Panc1 (cell line): ENCODE results near the gene PHC2. TPM values are rescaled to one million over a fixed set of nuclear protein-coding genes. Genes with fewer than 3 reads are reported as not detected.
A peak's percentile ranks its signal among the peaks of the same experiment; 100 is the strongest.

Source experiments
- ATAC-seq: fragments of 200-7000 bp; cut with Tn5 transposase; 2 replicates; pipeline ENCODE4 v1.9.1; 2020; ENCODE audit warnings: mild to moderate bottlenecking, moderate library complexity
- BruUV-seq: library from RNA; stranded (reverse); fragments of 400-500 nt; replicated peaks from 2 replicates; lab custom pipeline; 2021; lab: Mats Ljungman, UMichigan
- CTCF ChIA-PET: fragments of 300-600 bp; sonication (Branson Sonifier 250); formaldehyde crosslinking; loops from one replicate; lab custom pipeline; 2022; ENCODE audit warnings: antibody characterized with exemption; lab: Charles Lee
- POLR2A ChIA-PET: fragments of 300-600 bp; sonication (Branson Sonifier 250); formaldehyde crosslinking; loops from one replicate; lab custom pipeline; 2022; ENCODE audit warnings: antibody characterized with exemption; lab: Charles Lee
- DNase-seq: peaks from one replicate; pipeline ENCODE4 v3.0.0-alpha.2; 2010; ENCODE audit warnings: low read depth, low spot score
- H3K27ac ChIP-seq: 2 replicates; pipeline ENCODE4 v1.5.1; 2011; ENCODE audit warnings: mild to moderate bottlenecking, low read length, inconsistent platforms
- H3K27me3 ChIP-seq: fragments of 200-500 bp; sonication (Bioruptor generic); 2 replicates; pipeline ENCODE4 v1.6.0; 2014; ENCODE audit warnings: low read length, inconsistent platforms; ENCODE audit not compliant: control insufficient read depth, insufficient read depth
- H3K36me3 ChIP-seq: fragments of 200-500 bp; sonication (Bioruptor generic); 2 replicates; pipeline ENCODE4 v1.5.1; 2014; ENCODE audit warnings: inconsistent platforms, mild to moderate bottlenecking, low read length, moderate library complexity; ENCODE audit not compliant: control insufficient read depth, insufficient read depth
- H3K4me1 ChIP-seq: 2 replicates; pipeline ENCODE4 v1.5.1; 2011; ENCODE audit warnings: inconsistent platforms, mild to moderate bottlenecking, low read length, moderate library complexity; ENCODE audit not compliant: control insufficient read depth, insufficient read depth
- H3K4me3 ChIP-seq, 2 experiments: 2 replicates each; pipeline ENCODE4 v1.5.1; 2011 to 2012; ENCODE audit warnings: low read depth in 2 of 2, low read length in 2 of 2, mild to moderate bottlenecking in 2 of 2, inconsistent platforms in 1 of 2, moderate library complexity in 1 of 2
- H3K9me3 ChIP-seq: fragments of 200-500 bp; sonication (Bioruptor generic); 2 replicates; pipeline ENCODE4 v1.5.1; 2014; ENCODE audit warnings: low read depth, mild to moderate bottlenecking, inconsistent platforms, low read length, moderate library complexity; ENCODE audit not compliant: control insufficient read depth, insufficient read depth
- POLR2AphosphoS5 ChIP-seq: IDR thresholded peaks from 2 replicates; pipeline ENCODE4 v1.6.1; 2012; ENCODE audit warnings: mild to moderate bottlenecking, low read depth, low read length, moderate library complexity
- SIN3A ChIP-seq: IDR thresholded peaks from 2 replicates; pipeline ENCODE4 v1.6.1; 2012; ENCODE audit warnings: low read depth, mild to moderate bottlenecking, low read length, moderate library complexity, borderline replicate concordance; ENCODE audit not compliant: insufficient read depth
- TCF7L2 ChIP-seq: IDR thresholded peaks from 2 replicates; pipeline ENCODE4 v1.6.1; 2011; ENCODE audit warnings: mild to moderate bottlenecking, low read depth, low read length, inconsistent platforms
- in situ Hi-C: cut with HindIII; loops from 2 replicates; pipeline ENCODE4 v1.10.0; 2016; ENCODE audit warnings: low sequenced_read_pairs, low pct_unique_long_range_greater_than_20kb
- intact Hi-C: fragments of 100-400 bp; cut with micrococcal nuclease; formaldehyde crosslinking; loops from one replicate; pipeline ENCODE4 v1.10.0; 2022; ENCODE audit not compliant: unreplicated experiment
- total RNA-seq: library from RNA; stranded (reverse); gene quantifications from one replicate; pipeline ENCODE4 v1.2.1, GENCODE V29; 2021; ENCODE audit not compliant: unreplicated experiment
- TF ChIP-seq, protein P1 (sequence below), 2 experiments: IDR thresholded peaks; 2 replicates each; pipeline ENCODE4 v1.6.1; 2011 to 2012; ENCODE audit warnings: low read depth in 2 of 2, control low read depth in 1 of 2, low read length in 1 of 2, mild to moderate bottlenecking in 1 of 2, moderate library complexity in 1 of 2; ENCODE audit not compliant: insufficient read depth in 1 of 2
- TF ChIP-seq, protein P2 (sequence below): fragments of 450-650 bp; IDR thresholded peaks from 2 replicates; pipeline ENCODE4 v1.5.1; 2017; ENCODE audit warnings: mild to moderate bottlenecking

The PHC2 gene
- total RNA-seq, 1 experiment from 2014 or later = 122 TPM

DNA sequence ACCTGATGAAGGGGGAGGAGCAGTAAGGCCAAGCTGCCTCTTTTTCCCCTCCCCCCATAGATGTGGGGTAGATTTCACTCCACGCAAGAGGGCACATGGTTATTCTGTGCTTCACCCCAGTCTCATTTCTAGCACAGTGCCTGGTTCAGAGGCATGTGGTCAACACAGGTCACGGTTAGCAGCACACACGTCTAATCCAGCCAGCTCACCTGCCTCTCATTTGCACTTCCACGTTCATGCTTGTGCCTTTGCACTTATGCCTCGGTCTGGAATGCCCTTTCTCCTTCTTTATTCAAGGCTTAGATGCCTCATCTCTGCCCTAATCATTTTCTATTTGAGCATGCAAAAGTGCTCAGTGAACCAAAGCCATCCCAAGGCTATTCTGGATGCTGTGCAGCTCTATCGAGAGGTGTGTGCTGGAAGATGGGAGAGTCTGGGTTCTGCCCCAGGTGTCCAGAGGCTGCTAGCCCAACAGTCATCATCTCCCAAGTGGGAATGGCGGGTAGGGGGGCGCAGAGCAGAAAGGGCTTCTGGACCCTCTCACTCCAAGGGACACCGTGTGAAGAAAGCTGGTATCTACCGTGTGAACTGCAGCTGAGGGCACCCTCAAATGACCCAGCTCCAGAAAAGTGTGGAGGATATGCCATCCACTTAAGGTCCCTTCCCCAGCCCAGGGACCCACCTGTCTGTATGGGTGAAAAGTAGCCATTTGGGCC, 107.9 kb downstream of the PHC2 start:
- no peak overlapping the region for H3K4me3 ChIP-seq
- no TSS peak for BruUV-seq
- ATAC-seq (no peak), DNase-seq (no peak)
- TF ChIP-seq TCF7L2 (no peak), SIN3A (no peak), POLR2AphosphoS5 (no peak)
- TF ChIP-seq, protein P1, sequence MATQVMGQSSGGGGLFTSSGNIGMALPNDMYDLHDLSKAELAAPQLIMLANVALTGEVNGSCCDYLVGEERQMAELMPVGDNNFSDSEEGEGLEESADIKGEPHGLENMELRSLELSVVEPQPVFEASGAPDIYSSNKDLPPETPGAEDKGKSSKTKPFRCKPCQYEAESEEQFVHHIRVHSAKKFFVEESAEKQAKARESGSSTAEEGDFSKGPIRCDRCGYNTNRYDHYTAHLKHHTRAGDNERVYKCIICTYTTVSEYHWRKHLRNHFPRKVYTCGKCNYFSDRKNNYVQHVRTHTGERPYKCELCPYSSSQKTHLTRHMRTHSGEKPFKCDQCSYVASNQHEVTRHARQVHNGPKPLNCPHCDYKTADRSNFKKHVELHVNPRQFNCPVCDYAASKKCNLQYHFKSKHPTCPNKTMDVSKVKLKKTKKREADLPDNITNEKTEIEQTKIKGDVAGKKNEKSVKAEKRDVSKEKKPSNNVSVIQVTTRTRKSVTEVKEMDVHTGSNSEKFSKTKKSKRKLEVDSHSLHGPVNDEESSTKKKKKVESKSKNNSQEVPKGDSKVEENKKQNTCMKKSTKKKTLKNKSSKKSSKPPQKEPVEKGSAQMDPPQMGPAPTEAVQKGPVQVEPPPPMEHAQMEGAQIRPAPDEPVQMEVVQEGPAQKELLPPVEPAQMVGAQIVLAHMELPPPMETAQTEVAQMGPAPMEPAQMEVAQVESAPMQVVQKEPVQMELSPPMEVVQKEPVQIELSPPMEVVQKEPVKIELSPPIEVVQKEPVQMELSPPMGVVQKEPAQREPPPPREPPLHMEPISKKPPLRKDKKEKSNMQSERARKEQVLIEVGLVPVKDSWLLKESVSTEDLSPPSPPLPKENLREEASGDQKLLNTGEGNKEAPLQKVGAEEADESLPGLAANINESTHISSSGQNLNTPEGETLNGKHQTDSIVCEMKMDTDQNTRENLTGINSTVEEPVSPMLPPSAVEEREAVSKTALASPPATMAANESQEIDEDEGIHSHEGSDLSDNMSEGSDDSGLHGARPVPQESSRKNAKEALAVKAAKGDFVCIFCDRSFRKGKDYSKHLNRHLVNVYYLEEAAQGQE (IDR thresholded peaks at IDR 0.05; ENCODE audit: insufficient read depth in 1 of 2, low read depth in 2 of 2, low read length in 1 of 2) = no peak
- TF ChIP-seq, protein P2, sequence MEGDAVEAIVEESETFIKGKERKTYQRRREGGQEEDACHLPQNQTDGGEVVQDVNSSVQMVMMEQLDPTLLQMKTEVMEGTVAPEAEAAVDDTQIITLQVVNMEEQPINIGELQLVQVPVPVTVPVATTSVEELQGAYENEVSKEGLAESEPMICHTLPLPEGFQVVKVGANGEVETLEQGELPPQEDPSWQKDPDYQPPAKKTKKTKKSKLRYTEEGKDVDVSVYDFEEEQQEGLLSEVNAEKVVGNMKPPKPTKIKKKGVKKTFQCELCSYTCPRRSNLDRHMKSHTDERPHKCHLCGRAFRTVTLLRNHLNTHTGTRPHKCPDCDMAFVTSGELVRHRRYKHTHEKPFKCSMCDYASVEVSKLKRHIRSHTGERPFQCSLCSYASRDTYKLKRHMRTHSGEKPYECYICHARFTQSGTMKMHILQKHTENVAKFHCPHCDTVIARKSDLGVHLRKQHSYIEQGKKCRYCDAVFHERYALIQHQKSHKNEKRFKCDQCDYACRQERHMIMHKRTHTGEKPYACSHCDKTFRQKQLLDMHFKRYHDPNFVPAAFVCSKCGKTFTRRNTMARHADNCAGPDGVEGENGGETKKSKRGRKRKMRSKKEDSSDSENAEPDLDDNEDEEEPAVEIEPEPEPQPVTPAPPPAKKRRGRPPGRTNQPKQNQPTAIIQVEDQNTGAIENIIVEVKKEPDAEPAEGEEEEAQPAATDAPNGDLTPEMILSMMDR = no peak
- H3K9me3 ChIP-seq = no peaks in the 10 kb centered on the region
- no peaks in the 10 kb centered on the region for H3K27me3 ChIP-seq
- ChIA-PET POLR2A (no interaction called here), CTCF (interaction anchor here (0.6 kb wide), 1 partner anchor 44 kb away, joined by 3 read pairs; no protein-coding TSS in a partner anchor)
- peaks cover 28% of the 10 kb centered on the region for H3K36me3 ChIP-seq
- no peak overlapping the region for H3K27ac ChIP-seq
- peaks cover 10% of the 10 kb centered on the region; the same call in 1 of the 2 replicates for H3K4me1 ChIP-seq
- intact Hi-C loops (no loop called here), in situ Hi-C loops (no loop called here)

DNA sequence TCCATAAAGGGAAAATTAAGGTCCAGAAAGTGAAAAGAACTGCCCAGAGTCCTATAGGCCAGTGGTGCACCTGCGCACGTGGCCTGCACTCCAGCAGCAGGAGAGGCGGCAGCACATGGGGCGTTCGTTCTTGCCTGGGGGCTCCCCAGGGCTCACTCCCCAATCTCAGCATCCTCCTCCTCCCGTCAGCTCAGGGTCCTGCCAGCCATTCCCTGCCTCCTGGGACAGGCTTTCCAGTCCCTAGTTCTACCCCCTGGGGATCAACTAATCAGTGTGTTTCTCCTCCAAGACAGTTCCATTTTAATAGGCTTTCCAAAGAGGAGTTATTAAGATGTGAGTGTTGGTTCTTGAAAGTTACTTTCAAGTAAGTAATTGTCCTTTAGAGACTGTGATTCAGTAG, 108.8 kb downstream of the PHC2 start:
- Histone ChIP-seq H3K9me3 (no peaks in the 10 kb centered on the region), H3K27ac (no peak overlapping the region), H3K4me1 (peaks cover 5% of the 10 kb centered on the region; the same call in 1 of the 2 replicates), H3K27me3 (no peaks in the 10 kb centered on the region), H3K4me3 (no peak overlapping the region), H3K36me3 (peaks cover 18% of the 10 kb centered on the region)
- ChIA-PET POLR2A (interaction anchor here (0.6 kb wide), 1 partner anchor 42 kb away, joined by 3 read pairs; no protein-coding TSS in a partner anchor), CTCF (no interaction called here)
- DNase-seq (no peak), ATAC-seq (no peak)
- intact Hi-C loops = no loop called here
- TF ChIP-seq POLR2AphosphoS5 (0 out of 2 replicates have a peak, but pooled peaks have one; percentile 23), TCF7L2 (no peak), SIN3A (no peak)
- TF ChIP-seq, protein P1 (IDR thresholded peaks at IDR 0.05; ENCODE audit: insufficient read depth in 1 of 2, low read depth in 2 of 2, low read length in 1 of 2) = no peak
- in situ Hi-C loops = no loop called here
- BruUV-seq = no TSS peak
